PC-3 (cell line): ENCODE data around the gene PIGP. TPM values are rescaled to one million over a fixed set of nuclear protein-coding genes. Genes with fewer than 3 reads are reported as not detected.
"Not testable (repeated sequence)": the region's sequence is repeated elsewhere in the genome, so short reads cannot be mapped to it uniquely, and the experiment has no call there.

Experiments
- ATAC-seq: fragments of 200-7000 bp; cut with Tn5 transposase; 2 replicates; pipeline ENCODE4 v1.9.1; 2020; ENCODE audit warnings: mild to moderate bottlenecking, moderate library complexity
- BruUV-seq: library from RNA; stranded (reverse); fragments of 400-500 nt; replicated peaks from 2 replicates; lab custom pipeline; 2021; lab: Mats Ljungman, UMichigan
- CTCF ChIA-PET: fragments of 300-600 bp; sonication (Branson Sonifier 250); formaldehyde crosslinking; loops from one replicate; lab custom pipeline; 2022; ENCODE audit warnings: antibody characterized with exemption; lab: Charles Lee
- POLR2A ChIA-PET: fragments of 300-600 bp; sonication (Branson Sonifier 250); formaldehyde crosslinking; loops from one replicate; lab custom pipeline; 2022; ENCODE audit warnings: antibody characterized with exemption; ENCODE audit not compliant: unreplicated experiment; lab: Charles Lee
- DNase-seq: peaks from one replicate; pipeline ENCODE4 v3.0.0-alpha.2; 2015
- H2AFZ ChIP-seq: fragments of 300-600 bp; sonication (generic); 2 replicates; pipeline ENCODE4 v1.6.0; 2016; ENCODE audit warnings: antibody characterized with exemption, low read length
- H3F3A ChIP-seq: fragments of 300-600 bp; sonication (generic); one replicate; pipeline ENCODE4 v1.6.0; 2017; ENCODE audit warnings: antibody characterized with exemption, low read length, control low read depth, mild to moderate bottlenecking; ENCODE audit not compliant: unreplicated experiment
- H3K27ac ChIP-seq: fragments of 300-600 bp; sonication (generic); 2 replicates; pipeline ENCODE4 v1.5.1; 2016; ENCODE audit warnings: mild to moderate bottlenecking, low read length
- H3K27me3 ChIP-seq: fragments of 300-600 bp; sonication (generic); 2 replicates; pipeline ENCODE4 v1.6.1; 2016; ENCODE audit warnings: low read length, mixed read lengths
- H3K36me3 ChIP-seq: fragments of 300-600 bp; sonication (generic); 2 replicates; pipeline ENCODE4 v1.6.1; 2016; ENCODE audit warnings: low read depth, mixed run types, low read length, mixed read lengths
- H3K4me1 ChIP-seq: fragments of 300-600 bp; sonication (generic); 2 replicates; pipeline ENCODE4 v1.5.1; 2016; ENCODE audit warnings: low read length; ENCODE audit not compliant: insufficient read depth
- H3K4me2 ChIP-seq: fragments of 300-600 bp; sonication (generic); 2 replicates; pipeline ENCODE4 v1.6.0; 2016; ENCODE audit warnings: low read length
- H3K4me3 ChIP-seq: fragments of 300-600 bp; sonication (generic); 2 replicates; pipeline ENCODE4 v1.5.1; 2016; ENCODE audit warnings: mild to moderate bottlenecking, low read length, mixed read lengths
- H3K79me2 ChIP-seq: fragments of 300-600 bp; sonication (generic); 2 replicates; pipeline ENCODE4 v1.6.1; 2017; ENCODE audit warnings: low read length, mixed read lengths
- H3K9ac ChIP-seq: fragments of 300-600 bp; sonication (generic); 2 replicates; pipeline ENCODE4 v1.6.0; 2016; ENCODE audit warnings: mild to moderate bottlenecking, low read length
- H3K9me2 ChIP-seq: fragments of 300-600 bp; sonication (generic); replicated peaks from 2 replicates; pipeline ENCODE4 v1.6.1; 2016; ENCODE audit warnings: mixed run types, low read length, mixed read lengths
- H3K9me3 ChIP-seq: fragments of 300-600 bp; sonication (generic); 2 replicates; pipeline ENCODE4 v1.6.1; 2016; ENCODE audit warnings: low read length, mixed read lengths
- H4K20me1 ChIP-seq: fragments of 300-600 bp; sonication (generic); 2 replicates; pipeline ENCODE4 v1.6.1; 2016; ENCODE audit warnings: low read length, mixed read lengths
- EZH2 ChIP-seq: fragments of 300-600 bp; sonication (generic); IDR thresholded peaks from one replicate; pipeline ENCODE4 v1.6.1; 2017; ENCODE audit warnings: antibody characterized with exemption, mild to moderate bottlenecking, low read length; ENCODE audit not compliant: unreplicated experiment
- EZH2phosphoT487 ChIP-seq: fragments of 300-600 bp; sonication (generic); IDR thresholded peaks from 2 replicates; pipeline ENCODE4 v1.6.1; 2018; ENCODE audit warnings: mild to moderate bottlenecking, antibody characterized with exemption, low read length, borderline replicate concordance
- intact Hi-C: fragments of 100-400 bp; cut with micrococcal nuclease; formaldehyde crosslinking; loops from 2 replicates; pipeline ENCODE4 v1.9.0; 2023
- total RNA-seq: library from RNA; depleted of rRNA; stranded (reverse); fragments of >200 nt; gene quantifications from 2 replicates; pipeline ENCODE4 v1.2.3, GENCODE V29; 2014
- TF ChIP-seq, protein P1 (sequence below): fragments of 300-600 bp; sonication (generic); conservative IDR thresholded peaks from 2 replicates; pipeline ENCODE4 v1.5.1; 2017; ENCODE audit warnings: antibody characterized with exemption, low read depth, mild to moderate bottlenecking, low read length

Gene PIGP
- total RNA-seq, 1 experiment from 2014 or later = 20.1 TPM

DNA sequence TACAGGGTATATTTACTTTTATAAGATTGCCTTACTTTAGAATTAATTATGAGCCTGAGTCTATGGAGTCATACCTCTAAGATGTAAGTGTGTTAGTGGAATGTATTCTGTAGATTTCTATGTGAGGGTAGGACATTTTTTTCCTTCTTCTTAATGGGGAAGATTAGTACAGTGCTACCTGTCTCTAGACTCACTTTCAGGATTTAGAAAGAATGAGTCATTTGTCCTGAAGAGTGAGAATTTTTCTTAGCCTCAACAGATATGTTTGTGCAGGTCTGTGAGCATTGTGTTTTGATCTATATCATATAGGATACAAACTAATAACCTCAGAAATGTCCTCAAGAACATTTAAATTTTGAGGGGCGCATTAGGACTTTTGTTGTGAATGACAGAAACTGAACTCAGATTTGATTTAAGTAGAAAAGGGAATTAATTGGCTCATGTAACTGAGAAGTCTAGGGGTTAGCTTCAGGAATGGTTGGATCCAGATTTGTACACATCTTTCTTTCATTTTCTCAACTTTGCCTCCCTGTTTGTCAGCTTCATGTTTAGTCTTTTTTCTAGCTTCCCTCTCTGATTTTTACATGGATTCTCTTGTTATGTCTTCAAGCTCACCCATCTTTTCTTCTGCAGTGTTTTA is 45.4 kb upstream of the PIGP start:
- H3K4me1 ChIP-seq = peaks cover 21% of the 10 kb centered on the region
- no peak overlapping the region for H3K27ac ChIP-seq
- intact Hi-C loops = no loop called here
- DNase-seq = peak; percentile 30
- CTCF ChIA-PET = no interaction called here
- no peaks in the 10 kb centered on the region for H3F3A ChIP-seq
- TF ChIP-seq EZH2 (no peak), EZH2phosphoT487 (no peak)
- TF ChIP-seq, protein P1, sequence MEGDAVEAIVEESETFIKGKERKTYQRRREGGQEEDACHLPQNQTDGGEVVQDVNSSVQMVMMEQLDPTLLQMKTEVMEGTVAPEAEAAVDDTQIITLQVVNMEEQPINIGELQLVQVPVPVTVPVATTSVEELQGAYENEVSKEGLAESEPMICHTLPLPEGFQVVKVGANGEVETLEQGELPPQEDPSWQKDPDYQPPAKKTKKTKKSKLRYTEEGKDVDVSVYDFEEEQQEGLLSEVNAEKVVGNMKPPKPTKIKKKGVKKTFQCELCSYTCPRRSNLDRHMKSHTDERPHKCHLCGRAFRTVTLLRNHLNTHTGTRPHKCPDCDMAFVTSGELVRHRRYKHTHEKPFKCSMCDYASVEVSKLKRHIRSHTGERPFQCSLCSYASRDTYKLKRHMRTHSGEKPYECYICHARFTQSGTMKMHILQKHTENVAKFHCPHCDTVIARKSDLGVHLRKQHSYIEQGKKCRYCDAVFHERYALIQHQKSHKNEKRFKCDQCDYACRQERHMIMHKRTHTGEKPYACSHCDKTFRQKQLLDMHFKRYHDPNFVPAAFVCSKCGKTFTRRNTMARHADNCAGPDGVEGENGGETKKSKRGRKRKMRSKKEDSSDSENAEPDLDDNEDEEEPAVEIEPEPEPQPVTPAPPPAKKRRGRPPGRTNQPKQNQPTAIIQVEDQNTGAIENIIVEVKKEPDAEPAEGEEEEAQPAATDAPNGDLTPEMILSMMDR = no peak
- no peaks in the 10 kb centered on the region for H3K27me3 ChIP-seq
- no peak overlapping the region for H3K4me3 ChIP-seq
- H3K79me2 ChIP-seq = peaks cover 7% of the 10 kb centered on the region
- peaks cover 12% of the 10 kb centered on the region; the same call in 1 of the 2 replicates for H3K36me3 ChIP-seq
- H3K4me2 ChIP-seq = no peak overlapping the region
- ATAC-seq = no peak; the same call in 1 of the 2 replicates
- H4K20me1 ChIP-seq = no peaks in the 10 kb centered on the region
- no peaks in the 10 kb centered on the region for H3K9me2 ChIP-seq
- BruUV-seq = no TSS peak
- H2AFZ ChIP-seq = no peak overlapping the region
- POLR2A ChIA-PET = no interaction called here
- no peaks in the 10 kb centered on the region for H3K9me3 ChIP-seq
- no peak overlapping the region for H3K9ac ChIP-seq

DNA sequence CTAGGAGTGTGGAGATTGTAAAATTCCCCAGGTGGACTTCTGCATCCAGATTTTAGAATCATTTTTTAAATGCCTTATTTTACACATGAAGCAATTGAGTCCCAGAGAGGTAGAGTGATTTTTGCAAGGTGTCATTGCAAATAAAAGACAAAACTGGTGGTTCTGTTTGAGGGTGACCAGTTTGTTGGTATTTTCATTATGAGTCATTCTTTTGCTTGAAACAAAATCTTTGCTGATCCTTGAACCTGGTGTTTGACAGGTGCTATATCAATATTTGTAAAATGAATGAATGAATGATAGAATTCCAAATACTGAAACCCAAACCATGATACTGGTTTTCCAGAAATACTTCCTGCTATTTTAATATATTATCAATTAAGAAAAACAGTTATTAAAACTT is 44.3 kb upstream of the PIGP start:
- Histone ChIP-seq H3K4me3 (no peak overlapping the region), H3K27ac (peak overlapping the region; percentile 40; the same call in 1 of the 2 replicates), H4K20me1 (no peaks in the 10 kb centered on the region), H3K4me2 (peak overlapping the region; percentile 42; the same call in 1 of the 2 replicates), H3F3A (no peaks in the 10 kb centered on the region), H3K9me3 (no peaks in the 10 kb centered on the region), H3K9me2 (no peaks in the 10 kb centered on the region), H3K27me3 (no peaks in the 10 kb centered on the region), H3K36me3 (peaks cover 11% of the 10 kb centered on the region; the same call in 1 of the 2 replicates), H2AFZ (no peak overlapping the region), H3K9ac (no peak overlapping the region), H3K4me1 (peaks cover 21% of the 10 kb centered on the region), H3K79me2 (peaks cover 7% of the 10 kb centered on the region)
- DNase-seq (peak; percentile 62), ATAC-seq (peak; percentile 74)
- intact Hi-C loops = no loop called here
- no TSS peak for BruUV-seq
- ChIA-PET POLR2A (no interaction called here), CTCF (no interaction called here)
- no peak for TF ChIP-seq EZH2phosphoT487
- TF ChIP-seq EZH2 = no peak
- TF ChIP-seq, protein P1 = no peak

DNA sequence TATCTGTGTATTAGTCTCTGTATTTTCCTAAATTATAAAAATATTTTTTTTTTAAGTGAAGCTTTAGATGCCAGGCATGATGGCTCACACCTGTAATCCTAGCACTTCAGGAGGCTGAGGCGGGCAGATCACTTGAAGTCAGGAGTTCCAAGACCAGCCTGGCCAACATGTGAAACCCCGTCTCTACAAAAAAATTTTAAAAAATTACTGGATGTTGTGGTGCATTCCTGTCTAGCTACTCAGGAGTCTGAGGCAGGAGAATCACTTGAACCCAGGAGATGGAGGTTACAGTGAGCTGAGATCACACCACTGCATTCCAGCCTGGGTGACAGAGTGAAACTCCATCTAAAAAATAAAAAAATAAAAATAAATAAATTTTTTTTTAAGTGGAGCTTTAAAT is 43.6 kb upstream of the PIGP start:
- ATAC-seq = not testable (repeated sequence)

GRCh38 chr21:37114301-37114700 is 41.4 kb upstream of the PIGP start:
- H3K9me2 ChIP-seq, POLR2A ChIA-PET, H3K27ac ChIP-seq, H2AFZ ChIP-seq, H3K27me3 ChIP-seq, H3K36me3 ChIP-seq, H3K9ac ChIP-seq, CTCF ChIA-PET, intact Hi-C loops, BruUV-seq, H3K4me2 ChIP-seq, DNase-seq, H3K4me3 ChIP-seq, H3K79me2 ChIP-seq, H4K20me1 ChIP-seq, ATAC-seq, H3K9me3 ChIP-seq, H3F3A ChIP-seq: not testable (repeated sequence)
- H3K4me1 ChIP-seq = peaks cover 21% of the 10 kb centered on the region

More for the DNA sequence above, 43.6 kb upstream of the PIGP start:
- H2AFZ ChIP-seq, H3K9me2 ChIP-seq, DNase-seq, H3K4me2 ChIP-seq, H3K27me3 ChIP-seq, H3K9ac ChIP-seq, H3K9me3 ChIP-seq, H3K79me2 ChIP-seq, POLR2A ChIA-PET, H4K20me1 ChIP-seq, H3F3A ChIP-seq, intact Hi-C loops, BruUV-seq, CTCF ChIA-PET, H3K27ac ChIP-seq, H3K4me3 ChIP-seq: not testable (repeated sequence)
- H3K4me1 ChIP-seq = peaks cover 21% of the 10 kb centered on the region
- H3K36me3 ChIP-seq = peaks cover 11% of the 10 kb centered on the region; the same call in 1 of the 2 replicates

DNA sequence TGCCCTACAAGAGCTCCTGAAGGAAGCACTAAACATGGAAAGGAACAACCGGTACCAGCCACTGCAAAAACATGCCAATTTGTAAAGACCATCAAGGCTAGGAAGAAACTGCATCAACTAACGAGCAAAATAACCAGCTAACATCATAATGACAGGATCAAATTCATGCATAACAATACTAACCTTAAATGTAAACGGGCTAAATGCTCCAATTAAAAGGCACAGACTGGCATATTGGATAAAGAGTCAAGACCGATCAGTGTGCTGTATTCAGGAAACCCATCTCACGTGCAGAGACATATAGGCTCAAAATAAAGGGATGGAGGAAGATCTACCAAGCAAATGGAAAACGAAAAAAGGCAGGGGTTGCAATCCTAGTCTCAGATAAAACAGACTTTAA is 38.2 kb upstream of the PIGP start:
- ATAC-seq, CTCF ChIA-PET, H3K9me2 ChIP-seq, POLR2A ChIA-PET, H3K4me1 ChIP-seq, H3F3A ChIP-seq, H3K36me3 ChIP-seq, H3K27me3 ChIP-seq, H3K9ac ChIP-seq, H3K4me3 ChIP-seq, H2AFZ ChIP-seq, BruUV-seq, H3K4me2 ChIP-seq, H3K27ac ChIP-seq, intact Hi-C loops, H3K9me3 ChIP-seq, H4K20me1 ChIP-seq, DNase-seq: not testable (repeated sequence)
- peaks cover 11% of the 10 kb centered on the region; the same call in 1 of the 2 replicates for H3K79me2 ChIP-seq
